NCI-H2081 treated with DMSO at 0.1 percent for 48 hours (cell line): ENCODE results near the gene ZSCAN10.
"Not testable (repeated sequence)": the region's sequence is repeated elsewhere in the genome, so short reads cannot be mapped to it uniquely, and the experiment has no call there.

Experiments used
- DNase-seq: peaks from one replicate; lab custom pipeline; 2025; lab: John Stamatoyannopoulos, UW

Gene ZSCAN10

GRCh38 chr16:3098459-3099394 lies at the start of gene ZSCAN10:
Gene ZSCAN10, minus strand, starts transcription at chr16:3099294. Its CDS starts 6,357 bp downstream, at chr16:3092937.
- DNase-seq = no peak

DNA sequence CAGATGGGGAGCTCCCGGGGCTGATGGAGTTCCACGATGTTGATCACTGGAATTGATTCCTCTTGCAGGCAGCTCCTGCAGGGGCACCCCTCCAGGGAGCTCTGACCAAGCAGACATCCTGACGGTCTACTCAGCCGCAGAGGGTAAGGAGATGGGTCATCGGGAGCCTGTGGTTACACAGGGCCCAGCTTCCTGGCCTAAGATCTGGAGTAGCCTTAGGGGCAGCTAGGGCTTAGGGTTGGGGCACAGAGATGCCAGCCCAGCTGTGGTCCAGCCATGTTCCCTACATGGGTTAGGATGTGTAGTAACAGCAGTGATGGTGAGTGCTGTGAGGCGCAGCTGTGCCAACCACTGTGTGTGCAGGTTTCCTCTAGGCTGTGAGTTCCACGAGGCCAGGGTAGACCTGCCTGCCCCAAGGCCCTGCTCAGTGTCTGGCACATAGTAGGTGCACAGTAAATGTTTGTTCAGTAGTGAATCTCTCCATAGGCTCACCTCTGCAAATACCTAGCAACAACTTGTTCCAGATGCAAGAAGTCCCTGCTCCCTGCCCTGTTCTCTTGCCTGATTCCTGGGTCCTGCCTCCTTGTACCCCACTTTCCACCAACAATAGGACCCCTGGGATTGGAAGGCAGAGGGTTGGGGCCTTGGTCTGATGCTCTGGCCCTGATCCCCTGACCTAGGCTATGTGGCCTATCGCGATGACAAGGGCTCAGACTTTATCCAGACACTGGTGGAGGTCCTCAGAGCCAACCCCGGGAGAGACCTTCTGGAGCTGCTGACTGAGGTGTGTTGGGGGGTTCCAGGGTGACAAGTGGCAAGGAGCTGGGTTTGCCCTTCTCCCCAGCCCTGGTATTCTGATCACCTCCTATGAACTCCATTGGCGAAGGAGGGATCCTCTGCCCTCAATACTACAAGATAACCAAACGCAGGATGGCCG lies 49.4 kb upstream of the ZSCAN10 start:
- DNase-seq = no peak

GRCh38 chr16:3147757-3148104 lies 48.6 kb upstream of the ZSCAN10 start:
- no peak for DNase-seq

- no peak for DNase-seq
Measured at GRCh38 chr16:3147046-3147756, 48.1 kb upstream of the ZSCAN10 start.

GRCh38 chr16:3145660-3146059 lies 46.6 kb upstream of the ZSCAN10 start:
- no peak for DNase-seq

- DNase-seq = no peak
Measured at GRCh38 chr16:3145151-3145550, 46.1 kb upstream of the ZSCAN10 start.

DNA sequence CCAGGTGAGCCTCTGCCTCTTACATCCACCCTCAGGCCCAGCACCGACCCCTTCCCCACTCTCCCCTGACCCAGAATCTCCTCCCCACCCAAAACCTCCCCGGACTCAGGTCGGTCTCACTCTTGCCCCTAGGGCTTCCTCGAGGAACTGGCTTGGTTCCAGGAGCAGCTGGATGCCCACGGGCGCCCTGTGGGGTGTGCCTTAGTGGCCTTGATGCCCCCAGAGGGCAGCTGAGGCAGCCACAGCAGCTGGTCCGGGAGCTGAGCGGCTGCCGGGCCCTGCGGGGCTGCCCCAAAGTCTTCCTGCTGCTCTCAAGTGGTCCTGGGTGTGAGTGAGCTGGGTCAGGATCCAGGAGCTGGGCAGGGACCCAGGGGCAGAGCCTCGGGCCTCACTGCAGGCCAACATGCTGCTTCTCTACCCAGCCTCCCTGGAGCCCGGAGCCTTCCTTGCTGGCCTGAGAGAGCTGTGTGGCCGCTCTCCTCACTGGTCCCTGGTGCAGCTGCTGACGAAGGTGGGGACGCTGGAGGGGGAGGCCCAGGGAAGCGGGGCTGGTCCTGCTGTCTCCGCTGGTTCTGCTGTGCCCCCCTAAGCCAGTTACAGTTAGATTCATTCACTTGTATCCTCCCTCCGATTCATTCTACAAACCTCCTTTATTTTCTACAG lies 45.4 kb upstream of the ZSCAN10 start:
- DNase-seq = no peak

- DNase-seq = no peak
Measured at GRCh38 chr16:3143598-3144320, 44.7 kb upstream of the ZSCAN10 start.

DNA sequence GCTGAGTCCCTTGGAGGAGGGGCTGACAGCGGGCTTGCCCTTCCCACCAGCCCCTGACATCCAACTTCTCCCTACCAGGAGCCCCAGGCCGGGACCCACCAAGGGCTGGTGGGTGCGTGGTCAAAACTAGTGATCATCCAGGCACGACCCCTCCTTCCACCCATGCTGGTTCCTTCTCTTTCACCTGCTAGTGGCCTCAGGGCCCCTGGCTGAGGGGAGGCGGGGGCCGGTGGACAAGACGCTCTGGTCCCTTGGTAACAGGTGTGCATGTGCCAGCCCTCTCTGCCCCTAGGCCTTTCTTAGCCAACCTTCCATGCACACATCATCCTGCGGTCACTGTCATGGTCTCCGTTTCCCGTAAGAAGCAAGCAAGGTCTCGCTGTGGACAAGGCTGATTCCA lies 44.1 kb upstream of the ZSCAN10 start:
- no peak for DNase-seq

- no peak for DNase-seq
Measured at GRCh38 chr16:3142770-3143169, 43.7 kb upstream of the ZSCAN10 start.

DNA sequence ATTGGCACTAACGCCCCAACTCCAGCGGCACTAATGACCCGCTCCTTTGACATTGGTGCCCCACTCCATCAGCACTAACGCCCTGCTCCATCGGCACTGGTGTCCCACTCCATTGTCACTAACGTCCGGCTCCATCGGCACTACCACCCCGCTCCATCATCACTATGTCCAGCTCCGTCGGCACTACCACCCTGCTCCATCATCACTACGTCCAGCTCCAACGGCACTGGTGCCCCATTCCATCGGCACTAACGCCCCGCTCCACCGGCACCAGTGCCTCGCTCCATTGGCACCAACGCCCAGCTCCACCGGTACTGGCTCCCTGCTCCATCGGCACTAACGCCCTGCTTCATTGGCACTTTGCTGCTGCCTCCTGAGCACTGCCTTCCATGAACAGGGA lies 43.2 kb upstream of the ZSCAN10 start:
- no peak for DNase-seq

DNA sequence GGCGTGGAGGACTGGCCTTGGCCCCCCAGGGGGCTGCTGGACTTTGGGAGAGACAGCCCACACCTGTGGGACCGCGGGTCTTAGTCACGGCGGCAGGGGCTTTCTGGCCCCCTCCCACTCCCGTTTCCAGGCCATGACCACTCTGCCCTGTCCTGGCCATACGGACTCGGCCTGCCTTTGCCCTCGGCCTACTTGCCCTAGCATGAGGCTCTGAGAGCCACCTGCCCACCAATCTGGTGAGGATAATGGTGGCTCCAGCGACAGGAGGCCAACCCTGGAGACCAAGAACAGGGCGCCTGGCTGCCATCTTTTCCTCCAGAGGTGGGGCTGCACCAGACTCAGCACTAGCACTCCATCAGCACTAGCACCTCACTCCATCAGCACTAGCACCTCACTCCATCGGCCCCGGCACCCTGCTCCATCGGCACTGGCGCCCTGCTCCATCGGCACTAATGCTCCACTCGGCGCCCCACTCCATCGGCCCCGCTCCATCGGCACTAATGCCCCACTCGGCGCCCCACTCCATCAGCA lies 42.8 kb upstream of the ZSCAN10 start:
- no peak for DNase-seq

GRCh38 chr16:3140603-3141427 lies 41.7 kb upstream of the ZSCAN10 start:
- no peak for DNase-seq

DNA sequence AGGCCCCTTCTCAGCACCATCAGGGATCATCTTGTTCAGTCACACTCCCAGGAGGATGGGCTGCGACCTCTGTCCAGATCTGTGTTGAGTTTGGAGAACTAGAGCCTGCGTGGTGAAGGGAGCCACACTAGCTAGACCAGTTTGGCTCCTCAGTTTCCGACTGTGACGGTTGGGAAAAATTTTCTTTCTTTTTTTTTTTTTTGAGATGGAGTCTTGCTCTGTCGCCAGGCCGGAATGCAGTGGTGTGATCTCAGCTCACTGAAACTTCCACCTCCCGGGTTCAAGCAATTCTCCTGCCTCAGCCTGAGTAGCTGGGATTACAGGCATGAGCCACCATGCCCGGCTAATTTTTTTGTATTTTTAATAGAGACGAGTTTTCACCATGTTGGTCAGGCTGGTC lies 40.5 kb upstream of the ZSCAN10 start:
- DNase-seq = not testable (repeated sequence)

DNA sequence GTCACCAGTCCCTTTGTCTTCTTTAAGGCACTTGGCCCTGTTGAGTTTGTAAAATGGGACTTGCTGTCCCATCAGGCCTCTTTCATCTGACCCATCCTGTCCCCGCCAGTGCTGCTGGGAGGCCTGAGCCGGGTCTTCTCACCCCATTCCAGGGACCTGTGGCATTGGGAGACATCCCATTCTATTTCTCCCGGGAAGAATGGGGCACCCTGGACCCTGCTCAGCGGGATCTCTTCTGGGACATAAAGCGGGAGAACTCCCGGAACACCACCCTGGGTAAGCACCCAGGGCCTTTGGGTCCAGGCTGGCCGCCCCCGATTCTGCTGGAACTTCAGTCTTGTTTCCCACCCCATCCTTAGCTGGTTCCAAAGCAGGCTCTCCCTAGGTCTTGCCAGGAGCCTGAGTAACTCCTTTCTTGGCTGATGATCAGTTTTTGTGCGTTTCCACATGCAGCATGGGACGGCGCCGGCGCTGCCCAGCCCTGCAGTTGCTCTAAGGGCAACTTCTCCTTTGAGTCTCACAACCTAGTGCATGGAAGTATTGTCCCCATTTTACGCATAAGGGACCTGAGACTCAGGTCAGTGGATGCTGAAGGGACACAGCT lies 39.8 kb upstream of the ZSCAN10 start:
- DNase-seq = no peak

DNA sequence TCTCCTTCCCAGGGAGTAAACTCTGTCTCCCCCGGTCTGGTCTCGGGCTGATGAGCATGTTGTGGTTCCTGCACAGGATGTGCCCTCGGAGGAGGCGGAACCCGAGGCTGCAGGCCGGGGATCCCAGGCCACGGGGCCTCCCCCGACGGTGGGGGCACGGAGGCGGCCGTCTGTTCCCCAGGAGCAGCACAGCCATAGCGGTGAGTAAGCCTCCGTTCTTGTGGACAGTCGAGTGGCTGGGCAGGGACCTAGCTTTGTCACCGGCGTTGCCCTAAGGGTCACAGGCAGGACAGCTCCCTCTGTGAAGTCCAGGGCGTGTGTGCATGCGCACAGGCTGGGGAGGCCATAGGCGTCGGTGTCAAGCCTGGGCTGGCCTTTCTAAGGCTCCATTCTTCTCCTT lies 39.2 kb upstream of the ZSCAN10 start:
- DNase-seq = no peak

DNA sequence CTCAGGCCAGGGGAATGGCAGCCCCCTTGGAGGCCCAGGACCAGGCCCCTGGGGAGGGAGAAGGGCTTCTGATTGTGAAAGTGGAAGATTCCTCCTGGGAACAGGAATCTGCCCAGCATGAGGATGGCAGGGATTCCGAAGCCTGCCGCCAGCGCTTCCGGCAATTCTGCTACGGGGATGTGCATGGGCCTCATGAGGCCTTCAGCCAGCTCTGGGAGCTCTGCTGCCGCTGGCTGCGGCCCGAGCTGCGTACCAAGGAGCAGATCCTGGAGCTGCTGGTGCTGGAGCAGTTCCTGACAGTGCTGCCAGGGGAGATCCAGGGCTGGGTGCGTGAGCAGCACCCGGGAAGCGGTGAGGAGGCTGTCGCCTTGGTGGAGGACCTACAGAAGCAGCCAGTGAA lies 38.2 kb upstream of the ZSCAN10 start:
- DNase-seq = no peak

DNA sequence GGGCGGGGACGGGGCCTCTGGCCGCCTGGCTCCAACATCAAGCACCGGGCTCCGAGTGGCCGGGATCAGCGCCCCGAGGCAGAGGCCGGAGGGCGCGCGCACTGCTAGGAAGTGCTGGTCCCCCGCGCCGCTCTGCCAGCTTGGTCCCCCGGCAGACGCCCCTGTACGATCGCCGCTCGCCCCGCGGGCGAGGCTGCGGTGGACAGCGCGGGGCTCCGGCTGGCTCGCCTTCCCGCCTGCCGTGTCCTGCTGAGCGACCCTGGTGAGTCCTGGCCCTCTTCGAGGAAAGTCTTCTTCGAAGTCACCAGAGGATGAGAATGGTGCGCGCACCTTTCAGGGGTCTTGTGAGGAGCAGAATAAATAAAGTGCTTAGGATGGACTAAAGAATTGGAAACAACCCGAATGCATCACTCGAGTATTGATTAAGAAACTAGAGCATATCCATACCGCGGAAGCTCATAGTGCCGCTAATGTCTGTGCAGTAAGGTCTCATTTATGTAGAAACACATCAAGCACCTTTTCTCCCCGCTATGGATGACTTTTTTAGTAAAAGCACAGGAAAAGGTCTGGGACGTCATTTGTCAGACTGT lies 36.1 kb upstream of the ZSCAN10 start:
- no peak for DNase-seq
